GM12875 (cell line): ENCODE measurements around the gene TEDDM1.

ENCODE experiments used
- H3K4me3 ChIP-seq: one replicate; pipeline ENCODE4 v1.5.1; 2011; ENCODE audit warnings: low read depth, low read length, control low read depth
- CTCF ChIP-seq: IDR thresholded peaks from 2 replicates; pipeline ENCODE4 v1.5.1; 2011; ENCODE audit warnings: low read depth, mild to moderate bottlenecking, control low read depth, inconsistent platforms, low read length, moderate library complexity, borderline replicate concordance; ENCODE audit not compliant: insufficient read depth

TEDDM1 gene

GRCh38 chr1:182408435-182409075, 8.1 kb upstream of the TEDDM1 start:
- no peak for TF ChIP-seq CTCF
- H3K4me3 ChIP-seq, result no peak overlapping the region

DNA sequence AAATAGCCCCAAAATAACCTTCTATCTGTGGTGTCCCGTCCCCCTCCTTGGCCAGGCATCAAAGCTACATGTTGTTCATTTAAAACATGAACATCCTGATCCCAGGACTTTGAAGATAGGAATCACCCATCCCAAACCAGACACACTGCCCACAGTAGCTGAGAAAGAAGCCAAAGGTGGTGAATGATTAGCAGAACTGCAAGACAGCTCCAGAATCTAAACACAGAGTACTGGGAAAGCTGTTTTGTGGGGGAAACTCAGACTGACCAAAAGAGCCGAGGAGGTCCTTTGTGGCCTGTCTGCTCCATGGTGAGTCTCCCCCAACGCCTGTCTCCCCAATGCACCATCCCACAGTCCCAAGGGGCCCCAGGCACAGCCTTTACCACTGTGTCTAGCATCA, 7.3 kb upstream of the TEDDM1 start:
- TF ChIP-seq CTCF, result no peak
- H3K4me3 ChIP-seq, result no peak overlapping the region

- TF ChIP-seq CTCF, result no peak
- no peak overlapping the region for H3K4me3 ChIP-seq
Observed at GRCh38 chr1:182406012-182406411, 5.5 kb upstream of the TEDDM1 start.

DNA sequence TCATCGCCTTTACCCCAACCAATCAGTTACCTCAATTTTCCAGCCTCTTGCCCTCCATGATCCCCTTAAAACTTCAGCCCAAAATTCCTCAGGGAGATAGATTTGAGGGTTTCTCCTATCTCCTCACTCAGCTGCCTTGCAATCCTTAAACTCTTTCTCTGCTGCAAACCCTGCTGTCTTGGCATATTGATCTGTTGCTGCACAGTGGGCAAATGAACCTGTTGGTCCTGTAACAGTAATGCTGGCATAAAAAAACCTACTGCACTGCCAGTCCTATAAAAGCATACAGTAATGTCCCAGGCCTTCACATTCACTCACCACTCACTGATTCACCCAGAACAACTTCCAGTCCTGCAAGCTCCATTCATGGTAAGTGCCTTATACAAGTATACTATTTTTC, 5.1 kb upstream of the TEDDM1 start:
- no peak overlapping the region for H3K4me3 ChIP-seq
- no peak for TF ChIP-seq CTCF

GRCh38 chr1:182404781-182405180, 4.3 kb upstream of the TEDDM1 start:
- no peak overlapping the region for H3K4me3 ChIP-seq
- TF ChIP-seq CTCF, result peak; percentile 26; the same call in 1 of the 2 replicates

GRCh38 chr1:182397653-182398393, 2.6 kb downstream of the TEDDM1 start:
- no peak overlapping the region for H3K4me3 ChIP-seq
- TF ChIP-seq CTCF, result no peak

- H3K4me3 ChIP-seq, result no peak overlapping the region
- no peak for TF ChIP-seq CTCF
Observed at GRCh38 chr1:182395906-182396305, 4.6 kb downstream of the TEDDM1 start.
